Upper lobe of right lung (tissue), 1 donor: ENCODE measurements around the gene KLF1. TPM values are rescaled to one million over a fixed set of nuclear protein-coding genes. Genes with fewer than 3 reads are reported as not detected.
A peak's percentile ranks its signal among the peaks of the same experiment; 100 is the strongest.

Source experiments
- ATAC-seq: fragments of 200-7000 bp; cut with Tn5 transposase; one replicate; pipeline ENCODE4 v1.9.1; 2020; ENCODE audit warnings: mild to moderate bottlenecking, moderate library complexity
- DNase-seq: peaks from one replicate; pipeline ENCODE4 v3.0.0-alpha.2; 2020
- H3K27ac ChIP-seq: fragments of 200-600 bp; one replicate; pipeline ENCODE4 v1.8.0; 2022
- H3K27me3 ChIP-seq: fragments of 200-600 bp; one replicate; pipeline ENCODE4 v1.8.0; 2022; ENCODE audit warnings: mild to moderate bottlenecking
- H3K36me3 ChIP-seq: fragments of 200-600 bp; one replicate; pipeline ENCODE4 v1.8.0; 2022
- H3K4me1 ChIP-seq: fragments of 200-600 bp; one replicate; pipeline ENCODE4 v1.8.0; 2022
- H3K4me3 ChIP-seq: fragments of 200-600 bp; one replicate; pipeline ENCODE4 v1.8.0; 2022; ENCODE audit warnings: mild to moderate bottlenecking
- H3K9me3 ChIP-seq: fragments of 200-600 bp; one replicate; pipeline ENCODE4 v1.8.0; 2022
- CTCF ChIP-seq: fragments of 200-600 bp; IDR thresholded peaks from one replicate; pipeline ENCODE4 v1.8.0; 2022; ENCODE audit warnings: antibody characterized with exemption
- intact Hi-C: fragments of 100-400 bp; cut with DNase I; formaldehyde crosslinking; loops from one replicate; pipeline ENCODE4 v1.11.0; 2022
- total RNA-seq: library from RNA; stranded (reverse); fragmentation: NEBNext Ultra II Directional; extraction: Animal tissue kit (Norgen Biotek cat#: 25700); gene quantifications from one replicate; pipeline ENCODE4 v1.2.1, GENCODE V29; 2021
- donor health status: DM: no; HTN: yes; CAD: no; lungs with severe emphysema.

Gene KLF1
- total RNA-seq, 1 donor from 2014 or later: not detected

GRCh38 chr19:12886651-12886968 is 391 bp downstream of the KLF1 start:
- TF ChIP-seq CTCF: no peak
- ATAC-seq: no peak
- H3K4me3 ChIP-seq: no peak overlapping the region
- peaks cover 12% of the 10 kb centered on the region for H3K27me3 ChIP-seq
- H3K4me1 ChIP-seq: peaks cover 13% of the 10 kb centered on the region
- intact Hi-C loops: no loop called here
- H3K36me3 ChIP-seq: no peaks in the 10 kb centered on the region
- H3K27ac ChIP-seq: no peak overlapping the region
- no peaks in the 10 kb centered on the region for H3K9me3 ChIP-seq
- DNase-seq: no peak

DNA sequence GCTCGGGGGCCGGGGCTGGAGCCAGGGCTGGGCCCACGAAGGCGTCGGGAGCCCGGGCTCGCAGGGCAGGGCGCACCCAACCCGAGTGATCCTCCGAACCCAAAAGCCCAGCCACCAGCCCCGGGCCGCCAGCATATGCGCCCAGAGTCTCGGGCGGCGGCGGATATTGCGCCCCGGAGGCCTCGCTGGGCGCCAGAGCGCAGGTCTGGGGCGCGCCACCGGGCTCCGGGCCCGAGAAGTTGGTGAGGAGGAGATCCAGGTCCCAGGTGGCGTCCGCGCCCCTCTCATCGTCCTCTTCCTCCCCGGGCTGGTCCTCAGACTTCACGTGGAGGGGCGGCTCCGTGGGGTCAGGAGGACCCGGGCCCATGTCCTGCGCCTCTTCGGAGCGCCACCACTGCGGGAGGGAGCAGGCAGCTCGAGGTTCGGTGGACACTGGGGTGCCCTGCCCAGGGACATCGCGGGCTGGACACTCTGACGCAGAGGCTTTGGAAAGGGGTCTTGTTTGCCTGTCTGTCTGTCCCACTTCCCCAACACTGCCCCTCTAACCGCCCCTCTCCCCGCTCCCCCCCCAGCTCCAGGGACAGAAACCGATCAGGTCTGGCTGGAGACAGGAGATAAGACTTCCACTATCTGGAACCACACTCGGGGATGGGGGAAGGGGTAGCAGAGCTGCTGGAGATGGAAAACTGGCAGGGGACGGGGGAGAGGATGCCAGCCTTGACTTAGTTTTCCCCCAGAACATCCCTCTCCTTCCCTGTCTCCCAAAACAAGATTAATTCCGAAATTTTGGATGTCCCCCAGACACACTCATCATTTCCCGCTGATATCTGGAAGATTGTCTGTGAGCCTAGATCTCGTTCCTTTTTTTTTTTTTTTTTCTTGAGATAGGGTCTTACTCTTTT is 1.0 kb downstream of the KLF1 start:
- Histone ChIP-seq H3K9me3 (no peaks in the 10 kb centered on the region), H3K4me1 (peaks cover 9% of the 10 kb centered on the region), H3K27ac (no peak overlapping the region), H3K27me3 (peaks cover 12% of the 10 kb centered on the region), H3K4me3 (peak overlapping the region; percentile 44), H3K36me3 (no peaks in the 10 kb centered on the region)
- intact Hi-C loops: no loop called here
- ATAC-seq (no peak), DNase-seq (no peak)
- no peak for TF ChIP-seq CTCF

DNA sequence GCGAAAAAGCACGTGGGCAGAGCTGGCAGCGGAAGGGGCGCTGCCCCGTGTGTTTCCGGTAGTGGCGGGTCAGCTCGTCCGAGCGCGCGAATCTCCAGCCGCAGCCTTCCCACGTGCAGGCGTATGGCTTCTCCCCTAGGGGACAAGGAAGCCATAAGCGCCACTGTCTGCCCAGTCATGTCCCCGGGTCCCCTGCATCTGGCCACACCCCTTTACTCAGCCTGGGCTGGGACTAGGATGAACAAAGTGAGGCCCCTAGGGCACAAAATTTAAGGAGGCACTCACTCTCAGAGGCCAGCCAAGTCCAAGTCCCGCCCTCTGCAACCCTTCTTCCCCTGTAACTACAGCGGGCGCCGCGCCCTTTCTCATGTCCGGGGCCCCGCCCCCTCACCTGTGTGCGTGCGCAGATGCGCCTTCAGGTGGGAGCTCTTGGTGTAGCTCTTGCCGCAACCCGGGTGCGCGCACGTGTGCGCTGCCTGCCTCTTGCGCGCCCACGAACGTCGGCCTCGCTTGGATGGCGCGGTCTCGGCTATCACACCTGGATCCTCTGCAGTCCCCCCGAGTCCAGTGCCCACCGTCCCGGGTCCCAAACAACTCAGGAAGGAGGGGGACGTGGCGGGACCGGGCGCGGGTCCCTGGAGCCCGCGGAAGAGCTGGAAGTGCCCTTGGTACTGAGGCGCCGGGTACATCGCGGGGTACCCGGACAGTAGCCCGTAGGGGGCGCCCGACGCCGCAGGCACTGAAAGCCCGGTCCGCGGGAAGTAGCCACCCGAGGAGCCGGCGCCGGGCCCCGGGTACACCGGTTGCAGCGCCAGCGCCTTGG is 1.9 kb downstream of the KLF1 start:
- ATAC-seq (peak; percentile 78), DNase-seq (peak; percentile 95)
- Histone ChIP-seq H3K27ac (no peak overlapping the region), H3K27me3 (peaks cover 12% of the 10 kb centered on the region), H3K4me1 (peaks cover 16% of the 10 kb centered on the region), H3K4me3 (peak overlapping the region; percentile 44), H3K9me3 (no peaks in the 10 kb centered on the region), H3K36me3 (no peaks in the 10 kb centered on the region)
- peak; percentile 66 for TF ChIP-seq CTCF
- intact Hi-C loops: no loop called here

- peaks cover 17% of the 10 kb centered on the region for H3K4me1 ChIP-seq
- H3K4me3 ChIP-seq: peak overlapping the region; percentile 44
- no peak for ATAC-seq
- no peaks in the 10 kb centered on the region for H3K9me3 ChIP-seq
- no peaks in the 10 kb centered on the region for H3K36me3 ChIP-seq
- no peak for DNase-seq
- peaks cover 12% of the 10 kb centered on the region for H3K27me3 ChIP-seq
- no peak for TF ChIP-seq CTCF
- intact Hi-C loops: no loop called here
- no peak overlapping the region for H3K27ac ChIP-seq
These were observed 2.4 kb downstream of the KLF1 start for GRCh38 chr19:12884627-12884925.

- Histone ChIP-seq H3K36me3 (no peaks in the 10 kb centered on the region), H3K4me1 (peaks cover 17% of the 10 kb centered on the region), H3K9me3 (no peaks in the 10 kb centered on the region), H3K4me3 (no peak overlapping the region), H3K27me3 (peaks cover 12% of the 10 kb centered on the region), H3K27ac (no peak overlapping the region)
- intact Hi-C loops: no loop called here
- no peak for DNase-seq
- TF ChIP-seq CTCF: no peak
- ATAC-seq: no peak
These were observed 2.8 kb downstream of the KLF1 start for GRCh38 chr19:12884202-12884601.
